Neural progenitor cell (in vitro differentiated cells): Measurements from ENCODE around the gene VANGL2.

Experiments used
- EZH2phosphoT487 ChIP-seq: fragments of 200-600 bp; sonication (generic); IDR thresholded peaks from 2 replicates; pipeline ENCODE4 v1.6.1; 2017; ENCODE audit warnings: antibody characterized with exemption
- TF ChIP-seq, protein P1 (sequence below): fragments of 200-600 bp; sonication (generic); IDR thresholded peaks from 2 replicates; pipeline ENCODE4 v1.5.1; 2017; ENCODE audit warnings: antibody characterized with exemption, mild to moderate bottlenecking

DNA sequence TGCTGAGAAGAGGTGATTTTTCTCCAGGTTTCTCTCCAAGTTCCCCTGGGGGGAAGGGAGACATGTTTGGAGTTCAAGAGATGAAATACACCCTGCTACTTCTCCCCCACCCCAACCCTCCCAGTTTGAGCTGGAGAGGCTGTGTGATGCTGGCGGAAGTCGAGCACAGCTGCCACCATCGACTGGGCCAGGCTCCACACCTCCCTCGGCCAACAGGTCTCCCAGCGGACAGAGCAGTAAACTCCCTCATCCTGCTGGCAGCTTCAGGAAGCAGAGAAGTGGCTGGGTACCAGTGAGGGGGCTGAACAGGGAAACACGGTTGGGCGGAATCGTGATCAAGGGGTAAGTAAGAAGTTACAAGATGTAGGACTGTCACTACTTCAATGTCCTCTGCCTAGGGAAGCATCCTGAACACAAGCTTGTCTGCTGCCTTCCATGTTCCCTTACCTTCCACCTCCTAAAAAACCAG is 40.1 kb upstream of the VANGL2 start:
- no peak for TF ChIP-seq EZH2phosphoT487
- TF ChIP-seq, protein P1, sequence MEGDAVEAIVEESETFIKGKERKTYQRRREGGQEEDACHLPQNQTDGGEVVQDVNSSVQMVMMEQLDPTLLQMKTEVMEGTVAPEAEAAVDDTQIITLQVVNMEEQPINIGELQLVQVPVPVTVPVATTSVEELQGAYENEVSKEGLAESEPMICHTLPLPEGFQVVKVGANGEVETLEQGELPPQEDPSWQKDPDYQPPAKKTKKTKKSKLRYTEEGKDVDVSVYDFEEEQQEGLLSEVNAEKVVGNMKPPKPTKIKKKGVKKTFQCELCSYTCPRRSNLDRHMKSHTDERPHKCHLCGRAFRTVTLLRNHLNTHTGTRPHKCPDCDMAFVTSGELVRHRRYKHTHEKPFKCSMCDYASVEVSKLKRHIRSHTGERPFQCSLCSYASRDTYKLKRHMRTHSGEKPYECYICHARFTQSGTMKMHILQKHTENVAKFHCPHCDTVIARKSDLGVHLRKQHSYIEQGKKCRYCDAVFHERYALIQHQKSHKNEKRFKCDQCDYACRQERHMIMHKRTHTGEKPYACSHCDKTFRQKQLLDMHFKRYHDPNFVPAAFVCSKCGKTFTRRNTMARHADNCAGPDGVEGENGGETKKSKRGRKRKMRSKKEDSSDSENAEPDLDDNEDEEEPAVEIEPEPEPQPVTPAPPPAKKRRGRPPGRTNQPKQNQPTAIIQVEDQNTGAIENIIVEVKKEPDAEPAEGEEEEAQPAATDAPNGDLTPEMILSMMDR, result no peak
